ENCODE measurements around the gene EXOC6B.

EXOC6B gene

GRCh38 chr2:72261076-72261475 is 564.8 kb downstream of the EXOC6B start:
- DNase-seq, result no peak

GRCh38 chr2:72255540-72255939 is 570.3 kb downstream of the EXOC6B start:
- DNase-seq, result no peak

GRCh38 chr2:72254831-72255451 is 570.9 kb downstream of the EXOC6B start:
- no peak for DNase-seq

- DNase-seq, result no peak
Measured at GRCh38 chr2:72238311-72238710, 587.5 kb downstream of the EXOC6B start.

- DNase-seq, result no peak
Measured at GRCh38 chr2:72237549-72237948, 588.3 kb downstream of the EXOC6B start.

- no peak for DNase-seq
Measured at GRCh38 chr2:72236445-72237067, 589.3 kb downstream of the EXOC6B start.

GRCh38 chr2:72235497-72236415 is 590.1 kb downstream of the EXOC6B start:
- no peak for DNase-seq

- no peak for DNase-seq
Measured at GRCh38 chr2:72233211-72233610, 592.6 kb downstream of the EXOC6B start.

GRCh38 chr2:72222829-72223564 is 602.8 kb downstream of the EXOC6B start:
- DNase-seq, result no peak

- no peak for DNase-seq
Measured at GRCh38 chr2:72220170-72220569, 605.7 kb downstream of the EXOC6B start.

GRCh38 chr2:72214429-72215143 is 611.2 kb downstream of the EXOC6B start:
- DNase-seq, result no peak

- no peak for DNase-seq
Measured at GRCh38 chr2:72212486-72212855, 613.4 kb downstream of the EXOC6B start.

GRCh38 chr2:72211777-72212485 is 613.9 kb downstream of the EXOC6B start:
- no peak for DNase-seq

- no peak for DNase-seq
Measured at GRCh38 chr2:72211350-72211749, 614.5 kb downstream of the EXOC6B start.

GRCh38 chr2:72210470-72210869 is 615.4 kb downstream of the EXOC6B start:
- DNase-seq, result no peak

- no peak for DNase-seq
Measured at GRCh38 chr2:72208225-72208624, 617.6 kb downstream of the EXOC6B start.

GRCh38 chr2:72207334-72207733 is 618.5 kb downstream of the EXOC6B start:
- no peak for DNase-seq

- DNase-seq, result no peak
Measured at GRCh38 chr2:72205504-72205881, 620.3 kb downstream of the EXOC6B start.

- no peak for DNase-seq
Measured at GRCh38 chr2:72204786-72205503, 620.9 kb downstream of the EXOC6B start.

- no peak for DNase-seq
Measured at GRCh38 chr2:72204156-72204785, 621.6 kb downstream of the EXOC6B start.

Measured in COR-L47 (cell line).